ENCODE measurements around the gene PGM2.

The PGM2 gene

GRCh38 chr4:37889849-37890800 lies 63.6 kb downstream of the PGM2 start:
- Mint-ChIP-seq H3K36me3 (peaks cover 14% of the 10 kb centered on the region), H3K4me1 (peaks cover 54% of the 10 kb centered on the region), H3K9me3 (no peaks in the 10 kb centered on the region), H3K27ac (no peak overlapping the region), H3K27me3 (peaks cover 25% of the 10 kb centered on the region), H3K4me3 (peak overlapping the region; percentile 65)
- peak; percentile 54 for DNase-seq
- CTCF ChIA-PET, result interaction anchor here (1.0 to 3.0 kb wide), 2 partner anchors 14 to 87 kb away, joined by 4 to 9 read pairs; no protein-coding TSS in a partner anchor

DNA sequence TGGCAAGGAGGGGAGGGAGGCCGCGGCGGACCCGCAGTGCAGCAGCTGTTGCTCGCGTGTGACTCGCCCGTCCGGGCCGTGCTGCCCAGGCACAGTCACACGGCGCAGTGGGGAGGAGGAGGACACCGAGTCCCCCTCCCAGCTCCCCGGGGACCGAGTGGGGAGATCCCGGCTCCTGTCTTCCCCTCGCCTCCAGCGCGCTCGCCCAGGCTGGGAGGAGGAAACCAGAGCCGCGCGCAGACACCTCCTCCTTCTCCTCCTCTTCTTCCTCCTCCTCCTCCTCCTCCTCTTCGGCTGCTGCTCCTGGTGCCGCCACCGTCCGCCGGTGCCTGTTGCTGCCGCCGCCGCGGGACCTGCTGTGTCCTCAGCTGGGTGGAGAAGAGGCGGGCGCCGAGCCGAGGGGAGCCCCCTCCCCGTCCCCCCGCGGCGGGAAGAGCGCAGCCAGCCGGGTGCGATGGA lies 64.3 kb downstream of the PGM2 start, which contains the start of gene TBC1D1:
TSS of gene TBC1D1 (plus strand) at position 284 of the 459 bp plus-strand sequence. CDS start 11,012 bp downstream, outside the sequence.
- peak; percentile 65 for DNase-seq
- CTCF ChIA-PET, result interaction anchor here (3.0 kb wide), 1 partner anchor 86 kb away, joined by 9 read pairs; no protein-coding TSS in a partner anchor
- H3K4me3 Mint-ChIP-seq, result peak within 1 kb of the TSS; percentile 88
- H3K27me3 Mint-ChIP-seq, result peaks cover 25% of the 10 kb centered on the region
- H3K4me1 Mint-ChIP-seq, result peaks cover 58% of the 10 kb centered on the region
- H3K27ac Mint-ChIP-seq, result peak within 1 kb of the TSS; percentile 92
- H3K9me3 Mint-ChIP-seq, result no peaks in the 10 kb centered on the region
- peaks cover 17% of the 10 kb centered on the region for H3K36me3 Mint-ChIP-seq

DNA sequence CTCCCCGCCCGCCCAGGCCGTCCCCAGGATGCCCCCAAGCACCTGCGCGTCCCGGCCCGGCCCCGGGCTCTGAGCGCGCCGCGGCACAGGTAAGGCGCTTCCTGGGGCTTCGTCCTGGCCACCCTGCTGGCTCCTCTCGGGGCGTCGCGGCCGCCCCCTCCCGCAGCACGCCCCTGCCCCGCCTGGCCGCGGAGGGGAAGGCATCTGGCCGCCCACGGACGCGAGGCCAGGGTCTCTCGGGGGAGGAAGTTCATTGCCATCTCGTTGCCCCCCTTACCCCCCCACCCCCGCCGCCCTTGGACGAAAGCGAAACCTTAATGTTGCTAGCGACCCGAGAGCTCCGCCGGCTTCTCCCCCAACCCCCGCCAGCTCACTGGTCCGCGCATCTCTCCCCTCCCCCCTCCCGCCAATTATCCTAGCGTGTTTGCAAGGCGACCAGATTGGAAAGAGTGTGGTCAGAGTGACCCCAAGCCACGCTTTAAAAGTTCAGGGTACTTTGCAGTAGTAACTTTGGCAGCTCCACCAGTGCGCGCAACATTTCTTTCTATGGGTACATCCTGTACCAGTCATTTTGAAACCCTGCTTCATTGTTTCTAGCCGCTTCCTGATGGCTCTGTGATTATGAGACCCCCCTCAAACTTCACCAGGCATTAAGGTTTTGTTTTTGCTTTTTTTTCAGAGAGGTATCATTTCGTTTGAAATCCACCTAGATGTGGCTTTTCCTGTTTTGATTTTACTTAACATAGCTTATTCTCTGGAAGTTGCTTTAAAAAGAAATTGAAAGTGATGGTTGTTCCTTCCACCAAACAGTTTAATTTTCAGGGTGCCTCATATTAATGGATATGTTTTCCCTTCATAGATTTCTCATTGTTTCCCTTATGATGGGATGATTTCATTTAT lies 65.0 kb downstream of the PGM2 start:
- Mint-ChIP-seq H3K27me3 (peaks cover 19% of the 10 kb centered on the region), H3K4me1 (peaks cover 63% of the 10 kb centered on the region), H3K4me3 (peak overlapping the region; percentile 88), H3K9me3 (no peaks in the 10 kb centered on the region), H3K27ac (peak overlapping the region; percentile 92), H3K36me3 (peaks cover 20% of the 10 kb centered on the region)
- peak; percentile 79 for DNase-seq
- CTCF ChIA-PET, result interaction anchor here (3.0 kb wide), 1 partner anchor 86 kb away, joined by 9 read pairs; no protein-coding TSS in a partner anchor

DNA sequence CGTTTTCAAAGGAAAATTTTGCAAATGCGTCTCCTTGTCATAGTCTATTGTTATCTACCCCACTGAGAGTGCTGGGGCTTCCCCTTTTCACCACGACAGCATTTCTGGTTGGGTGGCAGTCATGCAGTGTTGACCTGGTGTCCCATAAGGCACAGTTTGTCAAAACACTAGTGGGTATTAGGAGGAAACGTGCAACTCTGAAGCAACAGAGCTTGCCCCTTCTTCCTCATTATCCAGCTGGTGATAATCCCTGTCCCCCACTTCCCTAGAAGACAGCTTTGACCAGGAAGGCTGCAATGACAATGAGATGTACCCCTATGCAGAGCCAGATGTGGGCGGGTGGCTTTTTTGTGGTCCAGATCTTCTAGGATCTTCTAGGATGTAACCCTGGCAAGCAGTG lies 66.2 kb downstream of the PGM2 start:
- Mint-ChIP-seq H3K4me1 (peaks cover 65% of the 10 kb centered on the region), H3K36me3 (peaks cover 23% of the 10 kb centered on the region), H3K27me3 (peaks cover 11% of the 10 kb centered on the region), H3K9me3 (no peaks in the 10 kb centered on the region), H3K4me3 (peak overlapping the region; percentile 88), H3K27ac (peak overlapping the region; percentile 92)
- peak; percentile 55 for DNase-seq
- CTCF ChIA-PET, result interaction anchor here (0.6 to 3.0 kb wide), 2 partner anchors 84 to 87 kb away, joined by 3 to 9 read pairs; no protein-coding TSS in a partner anchor

GRCh38 chr4:37893164-37893563 lies 66.7 kb downstream of the PGM2 start:
- Mint-ChIP-seq H3K4me3 (peak overlapping the region; percentile 88), H3K27me3 (peaks cover 8% of the 10 kb centered on the region), H3K36me3 (peaks cover 23% of the 10 kb centered on the region), H3K27ac (peak overlapping the region; percentile 92), H3K9me3 (no peaks in the 10 kb centered on the region), H3K4me1 (peaks cover 60% of the 10 kb centered on the region)
- CTCF ChIA-PET, result interaction anchor here (0.6 to 3.0 kb wide), 2 partner anchors 84 to 86 kb away, joined by 3 to 9 read pairs; no protein-coding TSS in a partner anchor
- no peak for DNase-seq

GRCh38 chr4:37895271-37895670 lies 68.8 kb downstream of the PGM2 start:
- H3K9me3 Mint-ChIP-seq, result no peaks in the 10 kb centered on the region
- peaks cover 2% of the 10 kb centered on the region for H3K27me3 Mint-ChIP-seq
- no peak overlapping the region for H3K27ac Mint-ChIP-seq
- CTCF ChIA-PET, result no interaction called here
- H3K4me1 Mint-ChIP-seq, result peaks cover 56% of the 10 kb centered on the region
- H3K36me3 Mint-ChIP-seq, result peaks cover 37% of the 10 kb centered on the region
- no peak overlapping the region for H3K4me3 Mint-ChIP-seq
- no peak for DNase-seq

DNA sequence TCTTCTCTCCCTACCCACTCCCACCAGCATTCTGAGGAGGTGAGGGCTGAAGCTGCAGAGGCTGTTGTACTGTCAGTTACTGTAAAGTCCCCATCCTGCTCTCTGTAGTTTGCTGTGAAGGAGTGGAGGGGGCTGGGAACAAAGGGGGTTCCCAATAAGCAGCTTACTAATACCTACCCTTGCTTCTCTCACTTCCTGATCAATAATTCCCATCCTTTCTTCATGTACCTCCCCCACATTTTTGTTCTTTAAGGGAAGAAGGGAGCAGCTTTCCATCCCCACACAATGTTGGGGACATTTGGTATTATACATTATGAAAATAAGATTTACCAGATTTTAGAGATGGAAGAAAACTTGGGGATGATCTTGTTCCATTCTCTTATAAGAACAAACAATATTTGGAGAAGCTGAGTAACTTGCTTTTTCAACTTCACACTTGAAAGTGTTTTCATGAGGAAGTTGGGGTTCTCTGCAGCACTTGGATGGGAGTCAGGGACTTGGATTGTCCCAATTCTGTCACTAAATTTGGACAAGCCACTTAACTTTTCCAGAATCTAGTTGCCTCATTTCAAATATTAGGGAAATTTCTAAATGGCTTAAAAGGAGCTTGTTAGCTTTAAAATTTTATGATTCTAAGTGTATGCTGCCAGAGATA lies 69.8 kb downstream of the PGM2 start:
- H3K4me3 Mint-ChIP-seq, result no peak overlapping the region
- H3K27ac Mint-ChIP-seq, result no peak overlapping the region
- H3K27me3 Mint-ChIP-seq, result no peaks in the 10 kb centered on the region
- peaks cover 37% of the 10 kb centered on the region for H3K36me3 Mint-ChIP-seq
- CTCF ChIA-PET, result interaction anchor here (1.4 to 1.7 kb wide), 3 partner anchors 10 to 293 kb away, joined by 3 to 5 read pairs (median 3); no protein-coding TSS in a partner anchor
- no peak for DNase-seq
- H3K9me3 Mint-ChIP-seq, result no peaks in the 10 kb centered on the region
- peaks cover 55% of the 10 kb centered on the region for H3K4me1 Mint-ChIP-seq

DNA sequence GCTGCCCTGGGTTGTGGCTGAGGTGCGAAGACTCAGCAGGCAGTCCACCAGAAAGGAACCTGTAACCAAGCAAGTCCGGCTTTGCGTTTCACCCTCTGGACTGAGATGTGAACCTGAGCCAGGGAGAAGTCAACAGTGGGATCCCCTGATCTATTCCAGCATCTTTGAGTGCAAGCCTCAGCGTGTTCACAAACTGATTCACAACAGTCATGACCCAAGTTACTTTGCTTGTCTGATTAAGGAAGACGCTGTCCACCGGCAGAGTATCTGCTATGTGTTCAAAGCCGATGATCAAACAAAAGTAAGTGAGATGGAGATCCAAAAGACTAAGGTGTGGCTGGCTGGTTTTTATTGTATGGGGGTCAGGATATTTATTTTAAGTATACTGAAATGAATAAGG lies 75.7 kb downstream of the PGM2 start:
- DNase-seq, result no peak
- Mint-ChIP-seq H3K9me3 (no peaks in the 10 kb centered on the region), H3K4me3 (no peak overlapping the region), H3K4me1 (peaks cover 19% of the 10 kb centered on the region), H3K27ac (no peak overlapping the region), H3K36me3 (peaks cover 45% of the 10 kb centered on the region), H3K27me3 (no peaks in the 10 kb centered on the region)
- CTCF ChIA-PET, result no interaction called here

DNA sequence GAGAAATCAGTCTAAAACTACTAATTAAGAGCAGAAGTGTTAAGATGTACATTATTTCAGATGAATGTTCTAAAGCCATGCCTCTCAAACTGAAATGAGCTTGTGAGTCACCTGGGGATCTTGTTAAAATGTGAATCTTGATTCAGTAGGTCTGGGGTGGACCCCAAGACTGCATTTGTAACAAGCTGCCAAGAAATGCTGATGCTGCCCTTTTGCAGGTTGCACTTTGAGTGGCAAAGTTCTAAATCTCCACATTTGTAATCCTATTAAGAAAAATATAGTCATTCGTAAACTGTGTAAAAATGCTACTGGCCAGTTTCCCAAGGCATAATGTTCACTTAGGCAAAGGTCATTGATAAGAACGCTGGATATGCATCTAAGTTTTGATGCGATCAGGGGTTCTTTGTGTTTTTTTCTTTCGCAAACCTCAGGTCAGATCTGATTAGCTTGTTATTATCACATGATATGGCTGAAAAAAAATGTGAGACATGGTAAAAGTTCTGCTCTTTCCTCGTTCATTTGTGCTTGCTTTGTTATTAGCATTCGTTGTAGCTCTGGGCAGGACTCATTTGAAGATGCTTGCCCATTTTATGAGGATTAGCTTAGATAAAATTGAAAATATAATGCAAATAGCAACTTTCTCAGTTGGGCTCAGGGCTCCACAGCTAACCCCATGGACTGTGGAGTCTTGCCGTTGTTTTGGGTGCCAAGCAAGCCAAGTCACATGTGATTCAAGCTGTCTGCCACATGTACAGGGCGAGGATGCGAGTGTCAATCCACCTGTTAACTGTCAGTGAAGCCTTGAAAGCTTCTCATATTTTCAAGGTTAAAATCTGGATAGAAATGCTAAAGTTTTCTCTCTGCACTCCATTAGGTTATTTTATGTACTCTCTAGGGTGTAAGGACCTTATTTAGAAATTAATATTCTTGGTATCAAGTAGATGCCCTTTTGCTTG lies 76.5 kb downstream of the PGM2 start:
- no peak overlapping the region for H3K27ac Mint-ChIP-seq
- peaks cover 53% of the 10 kb centered on the region for H3K36me3 Mint-ChIP-seq
- no peaks in the 10 kb centered on the region for H3K9me3 Mint-ChIP-seq
- no peaks in the 10 kb centered on the region for H3K27me3 Mint-ChIP-seq
- H3K4me1 Mint-ChIP-seq, result peaks cover 19% of the 10 kb centered on the region
- no peak overlapping the region for H3K4me3 Mint-ChIP-seq
- DNase-seq, result no peak
- CTCF ChIA-PET, result no interaction called here

DNA sequence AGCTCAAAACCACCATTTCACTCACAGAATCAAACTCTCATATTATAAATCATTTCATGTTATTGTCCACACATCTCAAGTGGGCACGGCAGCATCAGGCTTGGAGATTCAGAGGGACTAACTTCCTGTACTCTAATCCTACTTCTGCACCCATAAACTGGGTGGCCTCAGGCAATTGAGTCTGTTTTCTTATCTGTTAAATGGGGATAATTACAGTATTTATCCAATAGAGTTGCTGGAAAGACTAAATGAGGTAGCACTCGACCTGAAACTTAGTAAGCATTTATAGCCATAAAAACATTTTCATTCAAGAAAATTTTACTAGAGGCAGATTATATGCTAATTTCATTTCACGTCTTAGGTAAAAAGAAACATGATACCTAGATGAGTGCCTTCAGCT lies 77.4 kb downstream of the PGM2 start:
- peaks cover 14% of the 10 kb centered on the region for H3K4me1 Mint-ChIP-seq
- H3K4me3 Mint-ChIP-seq, result no peak overlapping the region
- CTCF ChIA-PET, result no interaction called here
- H3K27me3 Mint-ChIP-seq, result no peaks in the 10 kb centered on the region
- no peak overlapping the region for H3K27ac Mint-ChIP-seq
- no peak for DNase-seq
- H3K9me3 Mint-ChIP-seq, result no peaks in the 10 kb centered on the region
- H3K36me3 Mint-ChIP-seq, result peaks cover 51% of the 10 kb centered on the region

DNA sequence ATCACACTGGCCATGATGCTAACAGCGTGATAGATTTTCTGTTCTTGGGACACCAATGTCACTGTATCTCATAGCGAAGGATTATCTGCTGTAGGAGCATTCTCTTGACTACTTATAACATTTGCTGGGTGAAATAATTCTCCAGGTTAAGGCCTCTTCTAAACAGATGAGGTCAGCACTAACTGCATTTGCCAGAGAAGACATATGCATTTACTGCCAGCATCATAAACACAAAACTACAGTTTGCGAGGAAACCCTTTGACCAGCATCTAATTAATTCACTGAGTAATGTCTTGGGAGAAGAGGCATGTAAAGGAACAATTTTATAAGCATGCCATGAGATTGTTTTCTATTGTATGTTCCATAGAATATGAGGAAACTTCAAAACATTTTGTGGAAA lies 78.3 kb downstream of the PGM2 start:
- CTCF ChIA-PET, result no interaction called here
- no peak overlapping the region for H3K27ac Mint-ChIP-seq
- H3K36me3 Mint-ChIP-seq, result peaks cover 45% of the 10 kb centered on the region
- H3K9me3 Mint-ChIP-seq, result no peaks in the 10 kb centered on the region
- H3K27me3 Mint-ChIP-seq, result no peaks in the 10 kb centered on the region
- H3K4me1 Mint-ChIP-seq, result peaks cover 5% of the 10 kb centered on the region
- H3K4me3 Mint-ChIP-seq, result no peak overlapping the region
- DNase-seq, result no peak

GRCh38 chr4:37905533-37906169 lies 79.2 kb downstream of the PGM2 start:
- Mint-ChIP-seq H3K36me3 (peaks cover 46% of the 10 kb centered on the region), H3K27me3 (no peaks in the 10 kb centered on the region), H3K9me3 (no peaks in the 10 kb centered on the region), H3K4me3 (no peak overlapping the region), H3K27ac (no peak overlapping the region), H3K4me1 (peaks cover 5% of the 10 kb centered on the region)
- DNase-seq, result no peak
- CTCF ChIA-PET, result no interaction called here
